ENCODE results near the gene GPATCH1.
"Not testable (repeated sequence)": the region's sequence is repeated elsewhere in the genome, so short reads cannot be mapped to it uniquely, and the experiment has no call there.

The GPATCH1 gene, protein sequence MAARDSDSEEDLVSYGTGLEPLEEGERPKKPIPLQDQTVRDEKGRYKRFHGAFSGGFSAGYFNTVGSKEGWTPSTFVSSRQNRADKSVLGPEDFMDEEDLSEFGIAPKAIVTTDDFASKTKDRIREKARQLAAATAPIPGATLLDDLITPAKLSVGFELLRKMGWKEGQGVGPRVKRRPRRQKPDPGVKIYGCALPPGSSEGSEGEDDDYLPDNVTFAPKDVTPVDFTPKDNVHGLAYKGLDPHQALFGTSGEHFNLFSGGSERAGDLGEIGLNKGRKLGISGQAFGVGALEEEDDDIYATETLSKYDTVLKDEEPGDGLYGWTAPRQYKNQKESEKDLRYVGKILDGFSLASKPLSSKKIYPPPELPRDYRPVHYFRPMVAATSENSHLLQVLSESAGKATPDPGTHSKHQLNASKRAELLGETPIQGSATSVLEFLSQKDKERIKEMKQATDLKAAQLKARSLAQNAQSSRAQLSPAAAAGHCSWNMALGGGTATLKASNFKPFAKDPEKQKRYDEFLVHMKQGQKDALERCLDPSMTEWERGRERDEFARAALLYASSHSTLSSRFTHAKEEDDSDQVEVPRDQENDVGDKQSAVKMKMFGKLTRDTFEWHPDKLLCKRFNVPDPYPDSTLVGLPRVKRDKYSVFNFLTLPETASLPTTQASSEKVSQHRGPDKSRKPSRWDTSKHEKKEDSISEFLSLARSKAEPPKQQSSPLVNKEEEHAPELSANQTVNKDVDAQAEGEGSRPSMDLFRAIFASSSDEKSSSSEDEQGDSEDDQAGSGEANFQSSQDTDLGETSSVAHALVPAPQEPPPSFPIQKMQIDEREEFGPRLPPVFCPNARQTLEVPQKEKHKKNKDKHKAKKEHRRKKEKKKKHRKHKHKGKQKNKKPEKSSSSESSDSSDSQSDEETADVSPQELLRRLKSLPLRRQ

DNA sequence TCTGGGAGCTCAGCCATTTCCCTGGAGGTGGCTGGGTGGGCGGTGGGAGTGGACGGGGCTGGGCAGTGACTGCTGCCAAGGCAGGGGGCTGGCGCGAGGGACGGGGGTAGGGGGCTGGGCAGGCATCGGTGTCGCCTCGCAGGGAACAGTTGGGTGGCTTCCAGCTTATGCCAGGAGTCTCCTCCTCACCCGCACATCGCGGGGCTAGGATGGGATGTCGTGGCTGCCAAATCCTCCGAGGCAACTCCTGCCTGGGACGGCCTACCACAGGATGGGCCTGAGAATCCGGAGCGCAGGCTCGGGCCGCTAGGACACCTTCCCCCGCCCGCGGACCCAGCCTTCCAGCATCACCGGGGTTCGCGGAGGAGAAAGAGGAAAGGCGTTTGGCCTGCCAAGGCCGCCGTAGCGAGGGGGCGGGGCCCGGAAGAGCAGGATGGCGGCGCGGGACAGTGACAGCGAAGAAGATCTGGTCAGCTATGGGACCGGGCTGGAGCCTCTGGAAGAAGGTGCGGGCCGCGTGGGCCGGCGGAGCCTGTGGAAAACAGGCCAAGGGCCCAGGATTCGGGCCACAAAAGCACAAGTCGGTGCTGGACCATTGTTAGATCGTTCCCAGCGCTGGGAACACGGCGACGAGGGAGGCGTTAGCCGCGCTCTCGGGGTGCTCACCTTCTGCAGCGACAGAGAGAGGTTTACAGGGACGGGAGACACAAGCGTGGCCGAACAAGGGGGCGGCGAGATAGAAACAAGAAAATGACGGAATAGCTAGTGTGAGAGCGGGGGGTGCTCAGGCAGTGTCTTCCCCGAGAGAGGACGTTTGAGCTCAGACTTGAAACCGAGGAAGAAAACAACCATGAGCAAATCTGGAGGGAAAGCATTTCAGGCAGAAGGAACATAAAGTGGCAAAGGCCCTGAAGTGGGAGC is at the start of gene GPATCH1:
Gene GPATCH1 (plus strand): TSS at position 421 of the 921 bp plus-strand sequence. CDS start 13 bp downstream, at position 434.
- peak; percentile 88 for DNase-seq

- DNase-seq: no peak
These were observed 48.7 kb upstream of the GPATCH1 start for GRCh38 chr19:33032218-33032781.

DNA sequence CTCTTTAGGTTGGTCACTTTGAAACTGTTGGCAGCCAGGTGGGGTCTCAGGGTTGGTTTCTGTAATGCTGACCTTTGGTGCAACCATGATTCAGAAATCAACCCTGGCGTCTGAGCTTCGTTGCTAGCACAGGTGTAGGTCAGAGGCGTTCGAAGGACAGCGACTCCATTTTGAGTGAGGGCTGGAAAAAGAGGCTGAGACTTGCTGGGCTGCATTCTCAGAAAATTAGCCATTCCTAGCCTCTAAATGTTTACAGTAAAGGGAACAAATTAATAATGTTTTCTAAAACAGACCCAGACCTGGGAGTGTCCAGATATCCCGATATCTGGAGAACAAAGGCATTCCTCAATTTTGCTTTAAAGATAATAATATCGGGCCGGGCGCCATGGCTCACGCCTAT is 45.5 kb upstream of the GPATCH1 start:
- DNase-seq: no peak

DNA sequence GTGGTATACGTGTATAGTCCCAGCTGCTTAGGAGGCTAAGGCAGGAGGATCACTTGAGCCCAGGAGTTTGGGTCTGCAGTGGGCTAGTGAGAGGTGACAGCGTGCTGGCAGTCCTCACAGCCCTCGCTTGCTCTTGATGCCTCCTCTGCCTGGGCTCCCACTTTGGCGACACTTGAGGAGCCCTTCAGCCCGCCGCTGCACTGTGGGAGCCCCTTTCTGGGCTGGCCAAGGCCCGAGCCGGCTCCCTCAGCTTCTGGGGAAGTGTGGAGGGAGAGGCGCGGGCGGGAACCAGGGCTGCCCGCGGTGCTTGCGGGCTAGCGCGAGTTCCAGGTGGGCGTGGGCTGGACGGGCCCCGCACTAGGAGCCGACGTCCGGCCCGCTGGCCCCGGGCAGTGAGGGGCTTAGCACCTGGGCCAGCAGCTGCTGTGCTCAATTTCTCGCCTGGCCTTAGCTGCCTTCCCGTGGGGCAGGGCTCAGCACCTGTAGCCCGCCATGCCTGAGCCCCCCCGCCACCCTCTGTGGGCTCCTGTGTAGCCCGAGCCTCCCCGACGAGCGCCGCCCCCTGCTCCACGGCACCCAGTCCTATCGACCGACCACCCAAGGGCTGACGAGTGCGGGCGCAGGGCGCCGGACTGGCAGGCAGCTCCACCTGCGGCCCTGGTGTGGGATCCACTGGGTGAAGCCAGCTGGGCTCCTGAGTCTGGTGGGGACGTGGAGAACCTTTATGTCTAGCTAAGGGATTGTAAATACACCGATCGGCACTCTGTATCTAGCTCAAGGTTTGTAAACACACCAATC is 44.4 kb upstream of the GPATCH1 start:
- not testable (repeated sequence) for DNase-seq

DNA sequence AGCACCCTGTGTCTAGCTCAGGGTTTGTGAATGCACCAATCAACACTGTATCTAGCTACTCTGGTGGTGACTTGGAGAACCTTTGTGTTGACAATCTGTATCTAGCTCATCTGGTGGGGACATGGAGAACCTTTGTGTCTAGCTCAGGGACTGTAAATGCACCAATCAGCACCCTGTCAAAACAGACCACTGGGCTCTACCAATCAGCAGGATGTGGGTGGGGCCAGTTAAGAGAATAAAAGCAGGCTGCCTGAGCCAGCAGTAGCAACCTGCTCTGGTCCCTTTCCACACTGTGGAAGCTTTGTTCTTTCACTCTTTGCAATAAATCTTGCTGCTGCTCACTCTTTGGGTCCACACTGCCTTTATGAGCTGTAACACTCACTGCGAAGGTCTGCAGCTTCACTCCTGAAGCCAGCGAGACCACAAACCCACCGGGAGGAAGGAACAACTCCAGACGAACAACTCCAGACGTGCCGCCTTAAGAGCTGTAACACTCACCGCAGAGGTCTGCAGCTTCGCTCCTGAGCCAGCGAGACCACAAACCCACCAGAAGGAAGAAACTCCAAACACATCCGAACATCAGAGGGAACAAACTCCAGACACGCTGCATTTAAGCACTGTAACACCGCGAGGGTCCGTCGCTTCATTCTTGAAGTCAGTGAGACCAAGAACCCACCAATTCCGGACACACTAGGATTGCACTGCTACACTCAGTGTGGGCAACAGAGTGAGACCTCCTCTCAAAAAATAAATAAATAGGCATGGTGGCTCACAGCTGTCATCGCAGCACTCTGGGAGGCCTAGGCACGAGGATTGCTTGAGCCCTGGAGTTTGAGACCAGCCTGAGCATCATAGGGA is 43.6 kb upstream of the GPATCH1 start:
- peak; percentile 13 for DNase-seq

DNA sequence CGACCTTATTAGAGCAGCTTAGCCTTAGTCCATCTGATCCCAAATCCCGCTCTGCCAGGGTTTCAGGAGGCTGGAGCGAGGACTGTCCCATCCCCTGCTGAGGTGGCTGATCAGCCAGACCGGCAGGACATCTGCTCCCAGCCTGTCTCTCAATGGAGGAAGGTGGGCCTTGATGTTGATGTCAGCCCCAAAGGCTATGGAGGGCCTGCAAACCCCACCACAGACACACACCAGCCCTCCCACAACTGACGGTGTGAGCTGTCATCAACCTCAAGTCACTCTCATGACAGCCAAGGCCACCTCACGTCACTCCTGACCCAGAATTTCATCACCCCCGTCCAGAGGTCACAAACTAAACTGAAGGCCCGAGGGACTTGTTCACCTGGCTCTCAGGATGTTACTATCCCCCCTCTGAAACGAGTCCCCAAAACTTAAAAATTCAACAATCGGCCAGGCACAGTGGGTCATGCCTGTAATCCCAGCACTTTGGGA is 41.8 kb upstream of the GPATCH1 start:
- DNase-seq: no peak

DNA sequence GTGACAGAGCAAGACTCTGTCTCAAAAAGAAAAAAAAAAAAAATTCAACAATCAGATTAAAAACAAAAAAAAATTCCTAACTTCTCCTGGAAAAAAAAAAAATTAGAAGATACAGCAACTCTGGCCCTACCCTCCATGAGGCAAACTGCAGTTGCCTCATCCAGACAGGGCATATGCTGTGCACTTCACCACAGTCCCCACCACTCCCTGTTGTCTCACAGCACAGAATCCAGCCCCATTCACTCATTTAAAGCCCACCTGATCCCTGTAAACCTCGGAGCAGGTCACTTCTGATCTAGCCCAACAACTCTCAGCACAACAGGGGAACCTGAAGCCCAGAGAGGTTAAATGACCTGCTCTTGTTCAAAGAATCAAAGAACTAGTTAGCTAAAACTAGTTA is 41.2 kb upstream of the GPATCH1 start:
- DNase-seq: no peak

- no peak for DNase-seq
These were observed 39.8 kb upstream of the GPATCH1 start for GRCh38 chr19:33040994-33041827.

- not testable (repeated sequence) for DNase-seq
These were observed 39.2 kb upstream of the GPATCH1 start for GRCh38 chr19:33041828-33042160.

- no peak for DNase-seq
These were observed 33.6 kb upstream of the GPATCH1 start for GRCh38 chr19:33047422-33047821.

DNA sequence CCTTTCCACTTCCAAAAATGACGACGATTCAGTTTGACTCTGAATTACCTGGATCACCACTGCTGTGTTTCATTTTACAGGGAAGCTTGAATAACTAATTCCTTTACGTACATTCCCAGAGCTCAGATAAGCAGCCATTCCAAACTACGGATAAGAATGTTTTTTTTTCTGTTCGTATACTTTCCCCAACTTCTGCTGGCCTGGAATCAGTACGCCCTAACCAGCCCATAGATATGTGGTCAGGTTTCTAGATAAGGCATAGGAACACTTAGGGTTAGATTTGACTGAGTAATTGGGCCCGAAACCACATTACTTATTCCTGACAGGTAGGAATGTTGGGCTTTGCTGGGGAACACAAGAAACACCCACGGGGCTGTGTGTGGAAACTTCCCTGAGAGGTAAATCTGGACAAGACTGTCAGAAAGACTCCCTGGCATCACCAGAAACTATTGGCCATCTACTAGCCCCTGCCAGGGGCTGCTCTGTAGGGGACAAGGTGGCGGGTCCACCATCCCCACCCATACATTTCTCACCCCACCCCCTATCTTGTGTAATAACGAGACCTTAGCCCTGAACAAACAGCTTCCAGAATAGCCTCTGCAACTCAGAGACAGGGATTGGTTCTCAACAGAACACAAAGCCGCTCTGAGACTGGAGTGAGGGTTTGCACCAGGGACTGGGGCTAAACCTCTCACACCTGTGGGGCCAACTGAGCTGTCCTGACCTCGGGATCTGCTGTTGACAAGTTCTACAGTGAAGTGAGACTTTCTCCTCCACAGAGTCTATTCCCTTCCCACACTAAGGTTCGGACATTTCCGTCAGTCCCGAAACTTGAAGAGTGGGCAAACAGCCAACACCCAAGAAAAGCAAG is 31.9 kb upstream of the GPATCH1 start:
- DNase-seq: no peak

- DNase-seq: no peak
These were observed 30.9 kb upstream of the GPATCH1 start for GRCh38 chr19:33050110-33050509.

DNA sequence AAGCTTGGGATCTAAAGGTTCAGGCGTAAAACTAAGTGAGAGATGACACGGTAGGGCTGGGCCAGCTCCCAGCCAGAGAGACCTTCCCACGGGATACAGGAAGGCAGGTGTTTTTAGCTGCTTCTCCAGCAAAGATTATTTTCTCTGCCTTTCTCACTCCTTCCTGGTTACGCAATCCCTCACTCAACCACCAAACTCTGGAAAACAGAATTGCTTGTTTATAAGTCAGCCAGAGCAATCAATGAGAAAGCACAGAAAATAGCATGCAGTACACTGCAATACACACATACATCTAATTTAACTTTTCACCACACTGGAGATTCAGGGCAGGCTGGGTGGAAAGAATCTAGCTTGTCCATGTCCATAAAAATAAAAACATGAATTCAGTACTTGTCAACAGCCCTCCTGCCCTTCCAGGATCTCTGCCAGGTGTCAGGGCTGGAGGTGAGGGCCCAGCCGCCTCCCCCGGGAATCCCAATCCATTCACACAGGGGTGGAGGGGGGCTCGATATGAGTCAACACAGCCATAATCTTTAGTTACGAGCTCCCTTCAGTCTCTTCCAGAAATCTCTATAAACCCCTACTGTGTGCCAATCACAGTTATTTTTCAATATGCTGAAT is 28.5 kb upstream of the GPATCH1 start:
- no peak for DNase-seq

- no peak for DNase-seq
These were observed 26.4 kb upstream of the GPATCH1 start for GRCh38 chr19:33054623-33055022.

DNA sequence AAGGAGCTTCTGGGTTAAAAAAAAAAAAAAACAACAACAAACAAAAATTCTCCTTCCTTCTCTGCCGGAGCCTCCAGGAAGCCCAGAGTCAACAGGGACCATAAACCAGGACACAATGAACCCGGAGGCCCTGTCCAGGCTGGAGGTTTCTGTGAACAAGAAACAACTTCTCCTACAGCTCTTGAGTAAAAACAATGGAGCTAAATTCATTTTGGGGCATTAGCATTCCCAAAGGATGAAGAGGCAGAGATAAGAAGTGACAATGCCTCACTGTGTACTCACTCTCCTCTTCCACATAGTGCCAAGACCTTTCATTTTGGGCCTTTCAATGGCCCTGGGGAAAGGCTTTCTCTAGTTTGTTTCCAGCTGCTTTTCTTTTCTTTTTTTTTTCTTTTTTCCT is 25.3 kb upstream of the GPATCH1 start:
- DNase-seq: no peak

DNA sequence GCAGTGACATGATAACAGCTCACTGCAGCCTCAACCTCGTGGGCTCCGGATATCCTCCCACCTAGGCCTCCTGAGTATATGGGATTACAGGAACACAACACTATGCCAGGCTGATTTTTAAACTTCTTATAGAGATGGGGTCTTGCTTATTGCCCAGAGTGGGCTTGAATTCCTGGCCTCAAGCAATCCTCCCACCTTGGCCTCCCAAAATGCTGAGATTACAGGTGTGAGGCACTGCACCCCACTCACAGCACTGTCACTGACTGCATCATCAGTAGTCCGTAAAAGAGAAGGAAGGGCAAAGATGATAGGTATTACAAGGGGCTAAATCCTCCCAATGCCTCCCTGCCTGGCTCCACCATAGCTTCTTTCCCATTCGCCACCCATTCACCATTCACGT is 20.4 kb upstream of the GPATCH1 start:
- DNase-seq: no peak

GRCh38 chr19:33062902-33063301 is 18.1 kb upstream of the GPATCH1 start:
- DNase-seq: no peak

DNA sequence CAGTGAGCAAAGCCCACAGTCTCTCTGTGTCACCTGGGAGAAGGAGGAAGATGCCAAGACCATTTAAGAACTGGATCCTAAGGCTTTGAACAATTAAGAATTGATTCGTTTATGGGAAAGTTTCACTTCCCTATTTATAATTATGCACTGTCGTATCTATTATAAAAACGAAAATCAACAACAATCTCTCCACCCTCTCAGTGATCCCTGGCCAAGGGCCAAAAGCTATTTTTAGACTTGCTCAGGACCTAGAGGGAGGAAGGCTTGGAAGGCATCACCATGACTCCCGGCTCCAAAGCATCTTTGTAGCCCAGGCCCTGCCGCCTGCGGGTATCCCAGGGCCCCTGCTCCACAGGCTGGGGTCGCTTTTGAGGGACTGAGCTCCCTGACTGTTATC is 17.6 kb upstream of the GPATCH1 start:
- DNase-seq: no peak
